Glomerular endothelial cell (primary cell): ENCODE data around the gene C4orf50. TPM values are rescaled to one million over a fixed set of nuclear protein-coding genes. Genes with fewer than 3 reads are reported as not detected.

Source experiments
- DNase-seq: peaks from one replicate; pipeline ENCODE4 v3.0.0-alpha.2; 2011; ENCODE audit warnings: low read depth, low spot score; ENCODE audit errors: extremely low read depth
- total RNA-seq: library from RNA; depleted of rRNA; stranded (reverse); fragments of >200 nt; gene quantifications from 2 replicates; pipeline ENCODE4 v1.2.3, GENCODE V29; 2015

Gene C4orf50
- total RNA-seq = not detected in 2 replicates

- no peak for DNase-seq
Observed at GRCh38 chr4:6018331-6018730, at the start of gene C4orf50. TSS of gene C4orf50 (minus strand) at chr4:6018431.

DNA sequence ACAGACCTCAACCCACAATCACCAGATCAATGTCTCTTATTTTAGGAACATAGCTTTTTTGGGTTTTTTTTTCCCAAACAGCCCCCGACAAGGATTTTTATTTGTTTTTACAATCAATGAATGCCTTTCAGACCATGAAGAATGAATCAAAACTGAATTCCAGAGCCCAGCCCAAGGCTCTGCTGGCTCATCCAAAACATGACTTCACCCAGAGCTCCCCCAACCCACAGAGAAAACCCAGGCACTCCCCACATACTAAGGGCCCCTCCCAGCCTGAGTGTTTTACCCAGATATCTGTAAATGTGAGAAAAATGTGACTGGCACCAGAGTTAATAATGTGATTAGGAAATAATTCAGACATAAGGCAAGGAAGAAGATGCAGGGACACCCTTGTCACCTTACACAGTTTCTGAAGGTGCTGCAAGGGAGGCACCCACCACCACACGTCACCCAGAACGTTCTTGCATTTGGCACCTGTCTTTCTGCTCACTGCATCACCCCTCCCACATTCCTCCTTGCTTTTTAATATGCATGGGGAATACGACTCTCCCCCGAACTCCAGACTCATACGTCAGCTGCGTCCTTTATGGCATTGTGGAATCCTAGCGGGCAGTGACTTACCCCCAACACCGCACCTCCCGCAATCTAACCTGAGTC, 47.8 kb upstream of the C4orf50 start:
- no peak for DNase-seq

DNA sequence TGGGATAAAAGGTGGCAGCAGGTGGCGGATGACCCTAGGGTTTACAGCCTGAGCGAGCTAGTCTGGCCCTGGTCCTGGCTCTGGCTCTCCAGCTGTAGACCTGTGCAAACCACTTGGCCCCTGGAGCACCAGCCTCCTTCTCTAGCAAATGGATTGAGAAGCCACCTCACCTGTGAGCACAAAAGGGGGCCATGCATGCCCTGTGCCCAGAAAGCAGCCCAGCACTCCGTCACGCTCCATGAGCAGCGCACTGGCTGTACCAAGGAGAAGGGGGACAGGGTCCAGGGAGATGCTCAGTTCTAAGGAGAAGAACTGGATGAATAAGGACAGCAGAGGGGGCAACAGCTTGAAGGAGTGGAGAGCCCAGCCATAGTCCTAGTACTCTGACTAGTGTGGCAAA, 46.9 kb upstream of the C4orf50 start:
- no peak for DNase-seq

GRCh38 chr4:6064383-6064782, 46.2 kb upstream of the C4orf50 start:
- no peak for DNase-seq

DNA sequence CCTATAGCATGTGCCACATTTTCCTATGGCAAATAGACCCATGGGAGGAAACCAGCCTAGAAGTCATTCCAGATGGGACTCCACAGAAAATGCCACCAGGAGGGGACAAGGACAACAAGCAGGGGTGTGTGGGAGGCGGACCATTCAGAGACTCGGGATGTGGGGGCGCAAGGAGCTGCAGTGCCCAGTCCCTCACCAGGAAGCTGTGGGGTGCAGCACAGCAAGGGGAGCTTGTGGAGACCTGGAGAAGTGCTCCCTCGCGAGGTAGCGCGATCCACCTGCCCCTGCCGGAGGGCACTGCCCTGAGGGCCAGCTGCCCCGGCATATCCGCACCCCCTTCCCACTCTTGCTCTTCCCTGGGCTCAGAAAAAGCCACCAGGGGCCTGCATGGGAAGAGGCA, 45.5 kb upstream of the C4orf50 start:
- no peak for DNase-seq

DNA sequence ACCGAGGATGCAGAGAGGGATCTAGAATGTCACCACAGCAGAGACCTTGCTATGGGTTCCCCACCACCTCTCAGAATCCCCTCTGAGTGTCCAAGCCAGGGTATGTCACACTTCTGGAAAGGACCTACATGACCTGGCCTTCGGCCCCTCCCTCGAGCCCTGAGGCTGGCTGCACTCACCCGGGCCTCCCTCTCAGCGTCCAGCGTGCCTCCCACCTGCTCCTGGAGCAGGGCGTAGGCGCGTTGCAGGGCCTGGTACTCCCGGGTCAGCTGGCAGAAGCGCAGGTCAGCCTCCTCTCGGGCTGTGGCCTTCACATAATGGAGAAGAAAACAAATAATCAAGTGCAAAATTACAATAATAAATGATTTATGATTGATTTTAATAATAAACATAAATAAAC, 43.9 kb upstream of the C4orf50 start:
- DNase-seq = no peak

DNA sequence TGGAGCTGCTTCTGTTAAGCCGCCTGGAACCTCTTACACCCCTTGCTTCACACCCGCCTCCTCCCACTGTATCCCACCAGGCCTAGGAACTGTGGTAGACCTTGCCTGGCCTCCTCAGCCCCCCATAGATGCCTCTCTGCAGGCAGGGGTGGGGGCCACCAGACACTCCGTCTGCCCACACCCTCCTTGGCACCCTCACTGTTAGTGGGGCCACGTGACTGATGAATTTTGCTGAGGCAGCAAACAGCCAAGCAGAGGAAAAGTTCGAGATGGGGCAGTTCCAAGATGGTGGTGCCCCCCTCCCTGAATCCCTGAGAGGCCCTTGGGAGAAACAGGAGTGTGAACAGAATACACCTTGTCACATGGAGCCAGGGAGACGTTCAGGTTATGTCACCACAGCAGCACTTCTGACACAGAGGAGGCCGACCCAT, 41.2 kb upstream of the C4orf50 start:
- DNase-seq = no peak

DNA sequence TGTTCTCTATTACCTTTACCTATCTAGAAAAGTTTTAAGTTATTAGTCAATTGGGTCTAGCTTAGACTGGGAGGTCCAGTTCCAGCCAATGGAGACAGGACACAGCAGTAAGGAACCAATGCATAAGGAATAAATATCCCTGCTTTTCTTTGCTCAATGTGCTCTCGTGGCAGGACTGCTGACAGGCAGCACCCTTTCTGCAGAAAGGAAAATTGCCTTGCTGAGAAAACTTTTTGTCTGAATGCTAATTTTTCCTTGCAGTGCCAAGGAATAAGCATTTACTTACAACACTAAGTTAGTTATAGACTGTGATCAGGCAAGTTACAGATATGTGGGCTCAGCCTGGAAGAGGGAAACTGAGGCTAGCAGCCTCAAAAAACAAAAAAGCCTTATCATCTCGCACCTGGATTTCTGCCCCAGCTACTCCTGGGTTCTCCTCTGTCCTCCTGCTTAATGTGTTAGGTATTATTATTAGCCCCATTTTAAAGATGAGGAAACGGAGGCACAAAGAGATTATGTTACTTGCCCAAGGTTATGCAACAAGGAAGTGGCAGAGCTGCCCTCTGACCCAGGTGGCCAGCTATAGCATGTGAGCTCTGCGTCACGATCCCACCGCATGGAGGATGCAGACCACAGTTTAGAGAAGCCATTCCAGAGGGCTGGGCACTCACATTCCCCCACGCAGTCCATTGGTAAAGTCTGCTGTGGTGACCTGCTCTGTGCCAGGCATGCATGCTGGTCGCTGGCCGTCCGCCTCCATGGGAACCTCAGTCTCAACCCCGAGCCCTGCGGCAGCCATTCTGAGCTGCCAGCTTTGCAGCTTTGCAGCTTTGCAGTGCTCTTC, 40.5 kb upstream of the C4orf50 start:
- DNase-seq = no peak

DNA sequence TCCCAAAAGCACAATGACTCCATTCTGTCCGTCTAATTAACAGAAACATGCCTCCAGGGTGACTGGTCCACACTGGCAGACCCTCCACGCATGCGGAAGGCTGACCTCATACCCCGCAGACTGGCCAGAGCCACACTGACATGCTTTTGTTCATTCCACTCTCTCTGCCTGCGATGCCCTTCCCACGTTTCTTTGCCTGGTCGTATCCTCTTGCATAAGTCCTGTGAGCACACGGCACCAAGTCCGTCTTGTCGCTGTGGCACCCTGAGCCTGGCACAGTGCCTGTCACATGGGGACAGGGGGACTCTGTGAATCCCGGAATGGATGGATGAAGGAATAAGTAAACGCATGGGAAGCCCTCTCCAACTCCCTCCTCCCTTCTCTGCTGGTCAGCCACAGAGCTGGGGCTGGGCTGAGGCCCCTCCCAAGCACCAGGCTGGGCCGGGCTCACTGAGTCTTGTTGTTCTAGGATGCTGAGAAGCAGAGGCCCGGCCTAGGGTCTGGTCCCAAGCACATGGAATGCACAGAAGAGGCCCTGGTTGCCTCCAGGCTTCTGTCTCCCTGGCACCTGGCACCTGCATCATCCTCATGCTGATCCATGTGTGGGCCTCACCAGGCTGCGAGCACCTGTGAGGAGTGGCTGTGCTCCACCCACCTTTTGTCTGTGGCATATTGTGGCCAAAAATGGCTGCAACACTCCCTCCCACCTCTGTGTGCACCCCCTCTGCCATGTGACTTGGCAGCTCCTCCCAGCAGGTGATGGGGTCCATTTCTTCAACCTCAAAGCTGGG, 38.9 kb upstream of the C4orf50 start:
- no peak for DNase-seq

DNA sequence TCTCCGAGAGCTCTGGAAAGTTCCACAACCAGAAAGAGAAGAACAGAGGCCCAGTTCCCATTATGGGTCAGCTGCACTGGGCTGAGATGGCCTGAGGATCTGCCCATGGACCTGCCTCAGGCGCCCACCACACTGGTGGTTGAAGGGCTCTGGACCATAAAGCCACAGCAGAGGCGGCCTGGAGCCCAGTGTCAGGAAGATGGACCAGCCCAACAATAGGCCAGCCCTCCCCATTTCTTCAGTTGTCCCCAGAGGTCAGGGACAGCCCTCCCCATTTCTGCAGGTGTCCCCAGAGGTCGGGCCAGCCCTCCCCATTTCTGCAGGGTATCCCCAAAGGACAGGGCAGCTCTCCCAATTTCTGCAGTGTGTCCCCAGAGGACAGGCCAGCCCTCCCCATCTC, 37.2 kb upstream of the C4orf50 start:
- DNase-seq = no peak

DNA sequence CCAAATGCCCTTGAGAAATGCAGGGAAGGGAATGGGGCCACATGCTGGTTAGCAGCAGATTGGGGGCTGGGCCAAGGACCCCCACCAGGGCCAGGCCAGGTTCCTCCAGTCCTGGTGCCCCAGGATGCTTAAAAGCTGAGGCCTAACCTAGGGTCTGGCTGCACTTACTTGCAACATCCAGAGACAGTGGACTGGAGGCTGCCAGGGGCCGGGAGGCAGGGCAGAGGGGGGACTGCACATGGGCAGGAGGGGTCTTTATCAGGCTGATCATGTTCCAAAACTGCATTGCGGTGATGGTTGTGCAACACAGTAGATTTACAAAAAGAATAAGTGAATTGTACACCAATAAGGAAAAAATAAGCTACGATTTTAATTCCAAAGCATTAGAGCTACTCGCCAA, 36.8 kb upstream of the C4orf50 start:
- DNase-seq = no peak

- DNase-seq = no peak
Observed at GRCh38 chr4:6054162-6054922, 36.1 kb upstream of the C4orf50 start.

DNA sequence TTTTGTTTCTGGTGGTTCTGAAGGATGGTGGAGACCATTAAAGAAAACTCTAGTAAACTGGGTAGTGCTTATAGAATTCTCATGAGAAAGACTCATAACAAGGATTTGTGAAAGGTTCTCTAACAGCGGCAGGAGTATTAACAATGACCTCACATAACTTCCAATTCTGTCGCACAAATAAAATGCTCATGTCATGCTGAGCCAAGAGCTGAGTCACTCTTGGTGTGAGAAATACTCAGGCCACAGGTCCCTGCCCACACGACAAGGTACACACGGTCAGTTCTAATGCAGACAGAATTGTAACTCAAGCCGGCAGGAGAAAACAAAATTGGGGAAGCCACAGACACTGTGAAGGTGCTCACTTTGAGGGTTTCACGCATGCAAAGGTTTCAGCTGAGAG, 34.4 kb upstream of the C4orf50 start:
- DNase-seq = no peak

- no peak for DNase-seq
Observed at GRCh38 chr4:6050551-6050950, 32.3 kb upstream of the C4orf50 start.

- DNase-seq = no peak
Observed at GRCh38 chr4:6049985-6050384, 31.8 kb upstream of the C4orf50 start.

GRCh38 chr4:6049278-6049677, 31.0 kb upstream of the C4orf50 start:
- no peak for DNase-seq

GRCh38 chr4:6048537-6048936, 30.3 kb upstream of the C4orf50 start:
- DNase-seq = no peak

DNA sequence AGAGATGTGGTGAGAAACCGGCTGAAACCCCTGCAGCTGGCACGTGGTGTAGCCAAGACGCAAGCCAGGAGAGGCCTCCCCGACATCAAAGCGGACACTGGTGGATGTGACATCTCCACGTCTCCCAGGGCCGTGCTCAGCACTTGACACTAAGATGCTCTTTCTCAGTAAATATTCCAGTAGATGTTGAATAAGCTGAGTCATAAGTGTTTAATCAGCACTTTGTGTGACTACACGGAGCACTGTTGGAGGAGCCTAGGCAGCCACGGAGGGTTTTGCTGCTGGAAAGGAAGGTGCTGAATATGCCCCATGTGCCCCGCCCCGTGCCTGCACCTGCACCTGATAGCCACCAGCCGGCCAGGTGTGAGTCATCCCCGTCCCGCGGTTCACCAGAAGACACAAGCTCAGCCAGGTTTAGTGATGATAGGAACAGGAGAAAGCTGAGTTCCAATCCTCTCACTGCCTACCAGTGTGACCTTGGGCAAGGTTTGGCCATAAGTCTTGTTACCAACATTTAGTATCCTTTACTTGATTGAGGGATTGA, 29.0 kb upstream of the C4orf50 start:
- DNase-seq = no peak

- DNase-seq = no peak
Observed at GRCh38 chr4:6046526-6047129, 28.4 kb upstream of the C4orf50 start.

DNA sequence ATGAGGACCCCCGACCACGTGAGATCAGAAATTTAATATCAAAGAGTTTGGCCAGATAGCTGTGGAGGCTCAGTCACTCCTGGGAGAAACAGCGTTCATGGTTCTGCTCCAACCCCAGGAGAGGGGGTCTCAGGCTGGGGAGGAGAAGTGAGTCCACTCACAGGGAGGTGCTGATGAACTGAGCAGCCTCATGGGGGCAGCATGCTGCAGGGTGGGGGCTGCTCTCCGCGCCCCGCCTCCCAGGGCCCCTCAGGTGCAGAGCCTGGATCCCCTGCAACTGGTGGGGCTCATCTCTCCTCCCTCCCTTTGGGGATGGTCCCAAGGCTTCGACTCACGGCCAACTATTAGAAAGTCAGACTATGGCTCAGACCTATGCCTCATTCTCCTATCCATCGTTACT, 26.6 kb upstream of the C4orf50 start:
- DNase-seq = no peak
